Measurements from ENCODE around the gene PRKAB2.
A peak's percentile ranks its signal among the peaks of the same experiment; 100 is the strongest.

Gene PRKAB2, protein sequence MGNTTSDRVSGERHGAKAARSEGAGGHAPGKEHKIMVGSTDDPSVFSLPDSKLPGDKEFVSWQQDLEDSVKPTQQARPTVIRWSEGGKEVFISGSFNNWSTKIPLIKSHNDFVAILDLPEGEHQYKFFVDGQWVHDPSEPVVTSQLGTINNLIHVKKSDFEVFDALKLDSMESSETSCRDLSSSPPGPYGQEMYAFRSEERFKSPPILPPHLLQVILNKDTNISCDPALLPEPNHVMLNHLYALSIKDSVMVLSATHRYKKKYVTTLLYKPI

DNA sequence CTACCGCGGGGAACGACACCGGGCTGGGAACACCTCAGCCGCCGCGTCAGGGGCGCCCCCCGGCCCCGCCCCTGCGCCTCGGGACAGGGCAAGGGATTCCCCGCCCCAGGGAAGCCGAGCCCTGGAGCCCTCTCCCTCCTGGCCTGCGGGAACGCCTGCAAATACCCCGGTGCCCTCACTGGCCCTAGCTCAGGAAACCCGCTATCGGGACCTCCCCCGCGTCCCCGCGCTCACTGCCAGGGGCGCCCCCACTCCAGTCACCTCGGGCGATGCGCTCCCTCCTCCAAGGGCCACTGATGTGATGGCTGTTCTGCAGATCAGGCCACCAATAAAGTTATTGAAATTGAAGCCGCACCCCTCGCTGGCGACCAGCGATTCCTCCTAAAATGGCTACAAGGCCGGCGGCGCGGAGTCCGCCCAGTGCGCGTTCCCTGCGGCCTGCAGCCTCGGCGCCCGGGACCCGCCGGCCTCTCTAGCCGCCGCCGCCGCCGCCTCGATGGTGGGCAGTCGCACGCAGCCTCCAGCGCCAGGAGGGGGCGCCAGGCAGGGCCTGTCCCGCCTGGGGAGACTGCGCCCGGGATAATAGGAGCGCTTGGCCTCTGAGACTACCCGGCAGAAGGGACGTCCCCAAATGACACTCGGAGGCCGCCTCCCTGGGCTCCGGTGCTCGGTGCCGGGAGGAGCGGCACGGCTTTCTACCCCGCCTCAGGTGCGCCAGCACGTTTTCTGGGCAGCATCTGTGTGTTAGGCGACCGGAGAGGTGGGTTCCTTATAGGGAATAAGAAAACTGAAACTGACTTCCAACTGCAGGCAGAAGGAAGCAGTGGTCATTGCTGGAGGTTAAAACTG is at the start of gene PRKAB2:
Gene PRKAB2, minus strand, starts transcription at position 303 of the 849 bp plus-strand sequence. CDS start 326 bp downstream, outside the sequence.
- Mint-ChIP-seq H3K27ac (peak within 1 kb of the TSS; percentile 91), H3K27me3 (ENCODE audit: low read depth) (peaks cover 7% of the 10 kb centered on the region), H3K36me3 (ENCODE audit: low read depth) (peaks cover 12% of the 10 kb centered on the region), H3K9me3 (no peaks in the 10 kb centered on the region), H3K4me1 (ENCODE audit: low read depth) (peaks cover 29% of the 10 kb centered on the region), H3K4me3 (peak within 1 kb of the TSS; percentile 96)
- DNase-seq (ENCODE audit: low spot score): peak; percentile 95

DNA sequence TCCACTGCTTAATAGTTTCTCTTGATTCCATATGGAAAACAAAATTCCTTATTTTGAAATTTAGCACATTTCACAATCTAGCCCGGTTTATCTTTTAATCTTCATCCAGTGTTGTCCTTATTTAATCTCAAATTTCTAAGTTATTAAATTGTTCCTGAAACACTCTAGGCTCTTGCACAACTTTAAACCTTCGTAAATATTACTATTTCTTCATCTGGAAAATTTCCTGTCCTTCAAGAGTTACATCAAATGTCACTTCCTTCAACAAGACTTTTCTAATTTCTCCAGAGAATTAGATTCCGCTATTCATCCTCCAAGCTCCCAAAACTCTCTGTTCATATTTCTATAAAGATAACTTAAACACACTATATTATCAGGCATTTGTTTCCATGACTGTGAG is 46.3 kb upstream of the PRKAB2 start:
- Mint-ChIP-seq H3K4me1 (ENCODE audit: low read depth) (no peaks in the 10 kb centered on the region), H3K36me3 (ENCODE audit: low read depth) (no peaks in the 10 kb centered on the region), H3K9me3 (no peaks in the 10 kb centered on the region), H3K4me3 (no peak overlapping the region), H3K27me3 (ENCODE audit: low read depth) (peaks cover 12% of the 10 kb centered on the region), H3K27ac (no peak overlapping the region)
- no peak for DNase-seq (ENCODE audit: low spot score)

- H3K9me3 Mint-ChIP-seq: no peaks in the 10 kb centered on the region
- H3K4me3 Mint-ChIP-seq: no peak overlapping the region
- H3K36me3 Mint-ChIP-seq (ENCODE audit: low read depth): no peaks in the 10 kb centered on the region
- H3K4me1 Mint-ChIP-seq (ENCODE audit: low read depth): no peaks in the 10 kb centered on the region
- H3K27me3 Mint-ChIP-seq (ENCODE audit: low read depth): peaks cover 13% of the 10 kb centered on the region
- DNase-seq (ENCODE audit: low spot score): no peak
- no peak overlapping the region for H3K27ac Mint-ChIP-seq
Measured at GRCh38 chr1:147217141-147217540, 44.9 kb upstream of the PRKAB2 start.

GRCh38 chr1:147216124-147216523 is 43.9 kb upstream of the PRKAB2 start:
- Mint-ChIP-seq H3K9me3 (no peaks in the 10 kb centered on the region), H3K27ac (no peak overlapping the region), H3K27me3 (ENCODE audit: low read depth) (peaks cover 13% of the 10 kb centered on the region), H3K36me3 (ENCODE audit: low read depth) (no peaks in the 10 kb centered on the region), H3K4me1 (ENCODE audit: low read depth) (no peaks in the 10 kb centered on the region), H3K4me3 (no peak overlapping the region)
- no peak for DNase-seq (ENCODE audit: low spot score)

- no peak for DNase-seq (ENCODE audit: low spot score)
- Mint-ChIP-seq H3K36me3 (ENCODE audit: low read depth) (no peaks in the 10 kb centered on the region), H3K27me3 (ENCODE audit: low read depth) (peaks cover 13% of the 10 kb centered on the region), H3K4me3 (no peak overlapping the region), H3K4me1 (ENCODE audit: low read depth) (no peaks in the 10 kb centered on the region), H3K9me3 (no peaks in the 10 kb centered on the region), H3K27ac (no peak overlapping the region)
Measured at GRCh38 chr1:147215540-147215916, 43.3 kb upstream of the PRKAB2 start.

DNA sequence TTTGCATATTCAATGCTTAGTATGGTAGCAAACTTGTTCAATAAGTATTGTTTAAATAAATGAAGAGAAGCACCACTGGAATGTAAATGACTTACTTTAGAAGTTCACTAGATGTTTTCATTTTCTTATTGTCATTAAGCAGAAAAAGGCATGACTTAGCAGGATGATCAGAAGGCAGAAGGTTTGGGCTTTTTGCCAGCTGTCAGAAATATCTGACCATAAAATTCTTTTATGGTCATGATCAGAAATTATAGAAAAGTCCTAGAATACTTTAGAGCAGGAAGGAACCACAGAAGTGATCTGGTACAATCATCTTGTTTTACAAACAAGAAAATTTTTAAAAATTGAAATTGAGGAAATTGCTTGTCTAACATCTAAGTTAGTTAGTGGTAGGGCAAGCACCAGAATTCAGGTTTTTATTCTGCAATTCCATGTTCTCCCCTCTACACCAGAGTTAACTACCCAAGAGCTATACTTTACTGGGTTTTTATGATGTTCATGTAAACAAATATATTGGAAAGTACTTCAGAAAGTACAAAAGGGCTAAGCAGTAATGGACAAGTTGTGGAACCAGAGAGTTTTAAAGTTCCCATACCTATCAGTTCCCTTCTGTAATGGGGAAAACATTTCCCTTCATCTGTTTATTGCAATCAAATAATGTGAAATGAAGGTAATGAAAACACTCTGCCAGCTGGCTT is 42.7 kb upstream of the PRKAB2 start:
- H3K36me3 Mint-ChIP-seq (ENCODE audit: low read depth): no peaks in the 10 kb centered on the region
- DNase-seq (ENCODE audit: low spot score): no peak
- no peak overlapping the region for H3K4me3 Mint-ChIP-seq
- no peaks in the 10 kb centered on the region for H3K4me1 Mint-ChIP-seq (ENCODE audit: low read depth)
- no peaks in the 10 kb centered on the region for H3K9me3 Mint-ChIP-seq
- H3K27me3 Mint-ChIP-seq (ENCODE audit: low read depth): peaks cover 13% of the 10 kb centered on the region
- no peak overlapping the region for H3K27ac Mint-ChIP-seq

DNA sequence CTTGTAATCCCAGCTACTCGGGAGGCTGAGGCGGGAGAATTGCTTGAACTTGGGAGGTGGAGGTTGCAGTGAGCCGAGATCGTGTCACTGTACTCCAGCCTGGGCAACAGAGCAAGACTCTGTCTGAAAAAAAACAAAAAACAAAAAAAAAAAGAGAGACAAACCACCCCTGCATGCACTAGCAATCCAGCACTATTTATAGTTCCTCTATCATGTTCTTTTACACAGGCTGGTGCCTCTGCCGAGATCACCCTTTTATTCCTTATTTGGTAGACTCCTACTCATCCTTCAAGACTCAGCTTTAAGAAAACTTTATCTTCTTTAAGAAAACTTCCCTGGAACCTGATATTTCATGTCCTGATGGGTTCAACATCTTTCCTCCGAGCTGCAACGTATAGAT is 42.1 kb upstream of the PRKAB2 start:
- DNase-seq (ENCODE audit: low spot score): no peak
- Mint-ChIP-seq H3K4me3 (no peak overlapping the region), H3K4me1 (ENCODE audit: low read depth) (no peaks in the 10 kb centered on the region), H3K27me3 (ENCODE audit: low read depth) (peaks cover 13% of the 10 kb centered on the region), H3K27ac (no peak overlapping the region), H3K36me3 (ENCODE audit: low read depth) (no peaks in the 10 kb centered on the region), H3K9me3 (no peaks in the 10 kb centered on the region)

GRCh38 chr1:147213271-147213670 is 41.0 kb upstream of the PRKAB2 start:
- H3K27me3 Mint-ChIP-seq (ENCODE audit: low read depth): peaks cover 13% of the 10 kb centered on the region
- H3K4me3 Mint-ChIP-seq: no peak overlapping the region
- H3K9me3 Mint-ChIP-seq: no peaks in the 10 kb centered on the region
- no peaks in the 10 kb centered on the region for H3K4me1 Mint-ChIP-seq (ENCODE audit: low read depth)
- no peak for DNase-seq (ENCODE audit: low spot score)
- H3K36me3 Mint-ChIP-seq (ENCODE audit: low read depth): no peaks in the 10 kb centered on the region
- H3K27ac Mint-ChIP-seq: no peak overlapping the region

- DNase-seq (ENCODE audit: low spot score): no peak
- Mint-ChIP-seq H3K36me3 (ENCODE audit: low read depth) (no peaks in the 10 kb centered on the region), H3K4me1 (ENCODE audit: low read depth) (no peaks in the 10 kb centered on the region), H3K27ac (no peak overlapping the region), H3K4me3 (no peak overlapping the region), H3K27me3 (ENCODE audit: low read depth) (peaks cover 13% of the 10 kb centered on the region), H3K9me3 (no peaks in the 10 kb centered on the region)
Measured at GRCh38 chr1:147211577-147211976, 39.3 kb upstream of the PRKAB2 start.

DNA sequence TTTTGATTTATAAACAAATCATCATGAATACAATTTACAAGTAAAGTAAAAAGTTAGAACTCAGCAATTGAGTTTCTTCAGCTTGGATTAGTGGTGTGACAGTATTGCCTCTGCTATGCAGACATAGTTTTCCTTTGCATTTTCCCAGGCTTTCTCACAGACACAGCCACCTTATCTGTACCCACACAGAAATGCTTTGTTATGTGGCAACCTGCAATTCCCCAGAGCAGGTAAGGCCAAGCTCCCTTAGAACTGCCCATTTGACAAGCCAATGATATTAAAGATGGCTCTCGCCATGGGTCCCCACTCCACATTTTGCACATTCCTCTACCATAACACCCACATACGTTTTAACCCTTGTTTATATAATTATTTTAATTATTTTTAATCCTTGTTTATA is 38.7 kb upstream of the PRKAB2 start:
- no peak overlapping the region for H3K27ac Mint-ChIP-seq
- H3K4me3 Mint-ChIP-seq: no peak overlapping the region
- H3K27me3 Mint-ChIP-seq (ENCODE audit: low read depth): peaks cover 13% of the 10 kb centered on the region
- no peaks in the 10 kb centered on the region for H3K9me3 Mint-ChIP-seq
- H3K4me1 Mint-ChIP-seq (ENCODE audit: low read depth): no peaks in the 10 kb centered on the region
- DNase-seq (ENCODE audit: low spot score): no peak
- no peaks in the 10 kb centered on the region for H3K36me3 Mint-ChIP-seq (ENCODE audit: low read depth)

- no peak overlapping the region for H3K4me3 Mint-ChIP-seq
- H3K4me1 Mint-ChIP-seq (ENCODE audit: low read depth): no peaks in the 10 kb centered on the region
- H3K27me3 Mint-ChIP-seq (ENCODE audit: low read depth): peaks cover 13% of the 10 kb centered on the region
- H3K27ac Mint-ChIP-seq: no peak overlapping the region
- no peaks in the 10 kb centered on the region for H3K9me3 Mint-ChIP-seq
- H3K36me3 Mint-ChIP-seq (ENCODE audit: low read depth): no peaks in the 10 kb centered on the region
- DNase-seq (ENCODE audit: low spot score): no peak
Measured at GRCh38 chr1:147209825-147210821, 37.9 kb upstream of the PRKAB2 start.

- Mint-ChIP-seq H3K9me3 (no peaks in the 10 kb centered on the region), H3K36me3 (ENCODE audit: low read depth) (no peaks in the 10 kb centered on the region), H3K27ac (no peak overlapping the region), H3K4me3 (no peak overlapping the region), H3K4me1 (ENCODE audit: low read depth) (no peaks in the 10 kb centered on the region), H3K27me3 (ENCODE audit: low read depth) (peaks cover 7% of the 10 kb centered on the region)
- DNase-seq (ENCODE audit: low spot score): no peak
Measured at GRCh38 chr1:147208619-147209018, 36.3 kb upstream of the PRKAB2 start.

GRCh38 chr1:147207192-147207591 is 34.9 kb upstream of the PRKAB2 start:
- H3K27ac Mint-ChIP-seq: no peak overlapping the region
- H3K27me3 Mint-ChIP-seq (ENCODE audit: low read depth): peaks cover 3% of the 10 kb centered on the region
- H3K36me3 Mint-ChIP-seq (ENCODE audit: low read depth): no peaks in the 10 kb centered on the region
- no peaks in the 10 kb centered on the region for H3K9me3 Mint-ChIP-seq
- no peak overlapping the region for H3K4me3 Mint-ChIP-seq
- DNase-seq (ENCODE audit: low spot score): no peak
- no peaks in the 10 kb centered on the region for H3K4me1 Mint-ChIP-seq (ENCODE audit: low read depth)

All from T-helper 2 cell treated with Interferon-gamma antibody and Interleukin-4, amounts not matched to agents 5 μg/mL and 100 μg/mL, for 36 hours (primary cell).